Prostate gland (tissue), 2 donors: ENCODE results near the gene RYR3. TPM values are rescaled to one million over a fixed set of nuclear protein-coding genes. Genes with fewer than 3 reads are reported as not detected.

Experiments
- DNase-seq: peaks from one replicate; pipeline ENCODE4 v3.0.0-alpha.2; 2019; ENCODE audit warnings: low spot score
- H3K27ac ChIP-seq, 2 donors: fragments of 200-600 bp; sonication (generic); 2 replicates each; pipeline ENCODE4 v1.5.1; 2017 to 2019
- H3K27me3 ChIP-seq: fragments of 200-600 bp; sonication (generic); replicated peaks from 2 replicates; pipeline ENCODE4 v1.5.1; 2019; ENCODE audit not compliant: insufficient read depth
- H3K36me3 ChIP-seq, 2 donors: fragments of 200-600 bp; sonication (generic); 1 replicate in 1 of 2; 2 replicates in 1 of 2; pipeline versions ENCODE4 v1.5.1 to v1.8.1; 2017 to 2019
- H3K4me1 ChIP-seq: fragments of 200-600 bp; sonication (generic); replicated peaks from 2 replicates; pipeline ENCODE4 v1.5.1; 2019
- H3K4me3 ChIP-seq, 2 donors: fragments of 200-600 bp; sonication (generic); 2 replicates each; pipeline ENCODE4 v1.5.1; 2017 to 2019
- H3K9me3 ChIP-seq: fragments of 200-600 bp; sonication (generic); 2 replicates; pipeline ENCODE4 v1.5.1; 2017
- POLR2A ChIP-seq: fragments of 450-650 bp; IDR thresholded peaks from one replicate; pipeline ENCODE4 v1.6.1; 2016; ENCODE audit warnings: antibody characterized with exemption, mild to moderate bottlenecking
- POLR2AphosphoS5 ChIP-seq: sonication (generic); formaldehyde crosslinking; IDR thresholded peaks from one replicate; pipeline ENCODE4 v1.6.1; 2017; ENCODE audit warnings: antibody characterized with exemption
- WGBS: methylation state at CpG from one replicate; pipeline ENCODE4 v1.1.5; 2018; 5-methylcytosine and 5-hydroxymethylcytosine counted together
- intact Hi-C: fragments of 100-400 bp; cut with DNase I; formaldehyde crosslinking; loops from one replicate; pipeline ENCODE4 v1.14.2; 2022
- total RNA-seq, 2 donors: library from RNA; depleted of rRNA; stranded (reverse); fragments of >200 nt; gene quantifications; one replicate each; pipeline ENCODE4 v1.1.0, GENCODE V29; 2016
- TF ChIP-seq, protein P1 (sequence below), 4 experiments: fragments of 200-600 bp in 2 of 4; fragments of 450-650 bp in 2 of 4; sonication (generic) in 2 of 4; IDR thresholded peaks; 1 replicate in 3 of 4; 2 replicates in 1 of 4; pipeline ENCODE4 v1.5.1; 2016 to 2019; ENCODE audit warnings: antibody characterized with exemption in 4 of 4, mild to moderate bottlenecking in 2 of 4, moderate library complexity in 2 of 4

Gene RYR3
- total RNA-seq, 2 donors from 2014 or later = 0.41 to 2.3 TPM

DNA sequence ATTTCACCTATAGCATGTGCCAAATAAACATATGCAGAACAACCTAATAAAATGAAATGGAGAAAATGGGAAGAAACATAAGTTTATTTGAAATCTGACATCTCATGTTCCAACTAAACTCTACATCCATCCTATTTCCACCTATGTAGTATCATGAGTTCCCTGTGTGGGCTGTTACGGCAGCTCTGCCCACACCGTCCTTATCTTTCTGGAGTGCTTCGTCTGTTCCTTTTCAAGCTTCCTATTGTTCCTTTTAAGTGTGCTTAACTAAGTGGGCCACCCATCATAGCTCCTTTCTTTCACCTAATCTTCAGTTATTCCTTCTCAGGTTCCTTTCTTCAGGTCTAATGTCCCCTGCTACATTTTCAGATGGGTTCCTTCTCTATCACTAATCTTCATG, 17.3 kb downstream of the RYR3 start:
- Histone ChIP-seq H3K4me1 (no peaks in the 10 kb centered on the region), H3K4me3 (no peak overlapping the region), H3K9me3 (no peaks in the 10 kb centered on the region), H3K27me3 (no peaks in the 10 kb centered on the region), H3K27ac (no peak overlapping the region), H3K36me3 (no peaks in the 10 kb centered on the region)
- TF ChIP-seq POLR2AphosphoS5 (no peak), POLR2A (no peak)
- TF ChIP-seq, protein P1, sequence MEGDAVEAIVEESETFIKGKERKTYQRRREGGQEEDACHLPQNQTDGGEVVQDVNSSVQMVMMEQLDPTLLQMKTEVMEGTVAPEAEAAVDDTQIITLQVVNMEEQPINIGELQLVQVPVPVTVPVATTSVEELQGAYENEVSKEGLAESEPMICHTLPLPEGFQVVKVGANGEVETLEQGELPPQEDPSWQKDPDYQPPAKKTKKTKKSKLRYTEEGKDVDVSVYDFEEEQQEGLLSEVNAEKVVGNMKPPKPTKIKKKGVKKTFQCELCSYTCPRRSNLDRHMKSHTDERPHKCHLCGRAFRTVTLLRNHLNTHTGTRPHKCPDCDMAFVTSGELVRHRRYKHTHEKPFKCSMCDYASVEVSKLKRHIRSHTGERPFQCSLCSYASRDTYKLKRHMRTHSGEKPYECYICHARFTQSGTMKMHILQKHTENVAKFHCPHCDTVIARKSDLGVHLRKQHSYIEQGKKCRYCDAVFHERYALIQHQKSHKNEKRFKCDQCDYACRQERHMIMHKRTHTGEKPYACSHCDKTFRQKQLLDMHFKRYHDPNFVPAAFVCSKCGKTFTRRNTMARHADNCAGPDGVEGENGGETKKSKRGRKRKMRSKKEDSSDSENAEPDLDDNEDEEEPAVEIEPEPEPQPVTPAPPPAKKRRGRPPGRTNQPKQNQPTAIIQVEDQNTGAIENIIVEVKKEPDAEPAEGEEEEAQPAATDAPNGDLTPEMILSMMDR (IDR thresholded peaks at IDR 0.05) = no peak
- intact Hi-C loops = no loop called here
- DNase-seq = no peak
- 46% methylated on average over 3 of the region's 3 CpGs for WGBS

DNA sequence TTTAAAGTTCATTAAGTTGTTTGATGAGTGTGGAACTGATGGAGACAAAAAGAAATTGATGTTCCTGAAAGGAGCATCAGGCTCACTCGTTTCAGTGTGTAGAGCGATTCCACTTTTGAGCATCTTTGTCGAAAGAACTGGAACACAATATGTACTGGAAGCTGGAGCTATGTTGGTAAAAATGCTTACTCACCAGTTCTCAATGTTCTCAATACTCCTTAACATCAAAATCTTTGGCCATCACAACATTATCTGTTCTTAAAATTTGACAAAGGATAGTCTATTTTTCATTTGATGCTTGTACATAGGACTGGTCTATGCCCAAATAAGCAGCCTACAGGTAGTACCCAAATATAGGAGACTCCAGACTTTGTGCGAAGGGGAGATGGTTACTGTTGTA, 18.7 kb downstream of the RYR3 start:
- intact Hi-C loops = no loop called here
- WGBS = 89% methylated on average over 4 of the region's 4 CpGs
- DNase-seq = no peak
- no peak overlapping the region for H3K27ac ChIP-seq
- no peaks in the 10 kb centered on the region for H3K9me3 ChIP-seq
- H3K36me3 ChIP-seq = no peaks in the 10 kb centered on the region
- TF ChIP-seq, protein P1 (IDR thresholded peaks at IDR 0.05) = no peak
- TF ChIP-seq POLR2AphosphoS5 (no peak), POLR2A (no peak)
- H3K4me1 ChIP-seq = no peaks in the 10 kb centered on the region
- no peaks in the 10 kb centered on the region for H3K27me3 ChIP-seq
- H3K4me3 ChIP-seq = no peak overlapping the region

DNA sequence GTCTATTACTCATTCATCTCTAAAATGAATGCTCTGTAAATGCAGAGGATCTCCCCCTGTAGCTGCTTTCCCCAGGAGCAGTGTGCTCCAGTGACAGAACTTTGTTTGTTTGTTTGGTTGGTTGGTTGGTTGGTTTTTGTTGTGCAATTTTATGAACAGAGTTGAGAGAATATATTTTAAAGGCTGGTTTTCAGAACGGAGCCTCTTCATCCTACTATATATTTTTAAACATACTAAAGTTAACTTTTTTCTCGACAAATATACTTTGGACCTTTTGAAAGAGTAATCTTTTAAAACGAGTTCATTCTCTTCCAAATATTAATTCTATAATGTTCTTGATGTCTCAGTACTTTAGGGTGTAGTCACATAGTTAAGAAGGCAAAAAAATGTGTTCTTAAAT, 20.2 kb downstream of the RYR3 start:
- WGBS = 86% methylated on average over 3 of the region's 3 CpGs
- intact Hi-C loops = no loop called here
- no peak for TF ChIP-seq POLR2A
- TF ChIP-seq, protein P1 (IDR thresholded peaks at IDR 0.05) = no peak
- TF ChIP-seq POLR2AphosphoS5 = no peak
- Histone ChIP-seq H3K4me1 (no peaks in the 10 kb centered on the region), H3K36me3 (no peaks in the 10 kb centered on the region), H3K9me3 (no peaks in the 10 kb centered on the region), H3K27me3 (no peaks in the 10 kb centered on the region), H3K27ac (no peak overlapping the region), H3K4me3 (no peak overlapping the region)
- no peak for DNase-seq

DNA sequence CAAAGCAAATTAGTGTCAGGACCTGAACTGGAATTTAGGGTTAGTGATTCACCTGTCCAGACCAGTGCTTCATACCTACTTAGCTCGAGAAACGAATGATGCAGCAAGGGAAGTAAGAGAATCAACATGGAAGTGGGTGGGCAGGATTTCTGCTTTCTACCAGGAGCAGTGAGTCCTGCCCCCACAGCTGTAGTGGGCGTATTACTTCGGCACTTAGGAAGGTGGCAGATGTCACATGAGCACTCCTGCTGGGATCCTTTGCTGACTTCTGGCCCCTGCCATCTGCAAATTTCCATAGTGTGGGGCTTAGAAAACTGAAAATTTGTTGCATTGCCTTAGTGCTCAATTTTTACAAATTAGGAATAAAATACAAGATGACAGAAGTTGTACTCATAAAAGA, 31.2 kb downstream of the RYR3 start:
- H3K4me1 ChIP-seq = no peaks in the 10 kb centered on the region
- intact Hi-C loops = no loop called here
- TF ChIP-seq, protein P1 (IDR thresholded peaks at IDR 0.05) = no peak
- no peak for TF ChIP-seq POLR2A
- TF ChIP-seq POLR2AphosphoS5 = no peak
- WGBS = 46% methylated on average over 4 of the region's 4 CpGs
- no peak overlapping the region for H3K4me3 ChIP-seq
- no peak for DNase-seq
- H3K27me3 ChIP-seq = no peaks in the 10 kb centered on the region
- no peak overlapping the region for H3K27ac ChIP-seq
- H3K9me3 ChIP-seq = no peaks in the 10 kb centered on the region
- H3K36me3 ChIP-seq = no peaks in the 10 kb centered on the region

DNA sequence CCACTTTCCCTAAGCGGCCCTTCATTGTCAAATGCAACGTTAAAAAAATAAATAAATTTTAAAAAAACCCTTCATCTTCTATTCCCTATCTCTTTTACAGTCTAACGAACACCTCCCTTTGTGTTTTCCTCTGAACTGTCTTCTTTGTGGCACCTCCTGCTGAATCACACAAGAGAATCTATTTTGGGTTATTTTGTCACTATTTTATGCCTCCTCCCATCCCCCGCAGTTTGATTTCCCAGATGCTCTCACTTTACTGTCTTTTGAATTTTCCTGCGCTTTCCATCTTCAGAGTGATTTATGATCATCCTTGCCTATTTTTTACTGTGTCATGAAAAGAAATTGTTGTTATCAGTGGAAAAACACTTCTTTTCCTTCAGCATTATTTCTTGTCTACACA, 32.5 kb downstream of the RYR3 start:
- Histone ChIP-seq H3K4me1 (no peaks in the 10 kb centered on the region), H3K27me3 (no peaks in the 10 kb centered on the region), H3K9me3 (no peaks in the 10 kb centered on the region), H3K4me3 (no peak overlapping the region), H3K36me3 (no peaks in the 10 kb centered on the region), H3K27ac (no peak overlapping the region)
- DNase-seq = no peak
- intact Hi-C loops = no loop called here
- TF ChIP-seq POLR2AphosphoS5 (no peak), POLR2A (no peak)
- TF ChIP-seq, protein P1 (IDR thresholded peaks at IDR 0.05) = no peak
- 72% methylated on average over 5 of the region's 5 CpGs for WGBS
